ENCODE measurements around the gene COL3A1. TPM values are rescaled to one million over a fixed set of nuclear protein-coding genes. Genes with fewer than 3 reads are reported as not detected.

Gene COL3A1
- polyA plus RNA-seq, 3 donors = not detected

- peaks cover 0 to 1% (median 0%) of the 10 kb centered on the region in 3 donors for H3K27me3 Mint-ChIP-seq (ENCODE audit: low read depth in 3 of 3)
- H2AFZ ChIP-seq (ENCODE audit: insufficient read depth, low read depth, low read length, poor library complexity, severe bottlenecking) = no peak overlapping the region
- intact Hi-C loops (cut with micrococcal nuclease) = no loop called here
Observed at GRCh38 chr2:189000221-189000620, 26.0 kb downstream of the COL3A1 start.

GRCh38 chr2:189002079-189002478 is 27.9 kb downstream of the COL3A1 start:
- Mint-ChIP-seq H3K27ac (no peak overlapping the region), H3K4me1 (no peaks in the 10 kb centered on the region), H3K4me3 (no peak overlapping the region), H3K27me3 (ENCODE audit: low read depth in 3 of 3) (peaks cover 0 to 1% (median 0%) of the 10 kb centered on the region in 3 donors), H3K36me3 (no peaks in the 10 kb centered on the region), H3K9me3 (peaks cover 0 to under 1% (median 0%) of the 10 kb centered on the region in 7 donors)
- Histone ChIP-seq H4K20me1 (ENCODE audit: insufficient read depth, low read length) (no peaks in the 10 kb centered on the region), H3K4me2 (replicated peaks; ENCODE audit: extremely low read depth, low read length, poor library complexity, severe bottlenecking) (no peak overlapping the region), H3K36me3 (replicated peaks in 1 of 2; ENCODE audit: control insufficient read depth in 1 of 2, insufficient read depth in 2 of 2, low read length in 2 of 2) (no peaks in the 10 kb centered on the region), H3K27ac (ENCODE audit: low read depth in 1 of 2, low read length in 2 of 2) (no peak overlapping the region), H3K79me2 (ENCODE audit: insufficient read depth, low read length) (no peaks in the 10 kb centered on the region), H2AFZ (ENCODE audit: insufficient read depth, low read depth, low read length, poor library complexity, severe bottlenecking) (no peak overlapping the region), H3K4me3 (replicated peaks in 1 of 3; ENCODE audit: low read depth in 2 of 3, low read length in 3 of 3) (no peak overlapping the region), H3K9me3 (replicated peaks in 1 of 2; ENCODE audit: control insufficient read depth in 1 of 2, insufficient read depth in 1 of 2, low read length in 2 of 2) (no peaks in the 10 kb centered on the region), H3K9ac (ENCODE audit: insufficient read depth, low read length, poor library complexity, severe bottlenecking) (no peak overlapping the region), H3K4me1 (ENCODE audit: control insufficient read depth in 1 of 2, insufficient read depth in 2 of 2, low read length in 2 of 2) (no peaks in the 10 kb centered on the region), H3K27me3 (ENCODE audit: control insufficient read depth in 2 of 2, insufficient read depth in 2 of 2, low read length in 2 of 2) (no peaks in the 10 kb centered on the region)
- WGBS (ENCODE audit: insufficient coverage) = no CpG with 5 or more reads among the region's 1 CpG
- TF ChIP-seq CTCF (IDR thresholded peaks at IDR 0.05) = no peak
- no peak for DNase-seq
- intact Hi-C loops (cut with micrococcal nuclease) = no loop called here

More at GRCh38 chr2:189000221-189000620, 26.0 kb downstream of the COL3A1 start:
- H3K4me3 ChIP-seq (replicated peaks in 1 of 3; ENCODE audit: low read depth in 2 of 3, low read length in 3 of 3) = no peak overlapping the region
- H3K36me3 ChIP-seq (replicated peaks in 1 of 2; ENCODE audit: control insufficient read depth in 1 of 2, insufficient read depth in 2 of 2, low read length in 2 of 2) = no peaks in the 10 kb centered on the region
- Mint-ChIP-seq H3K36me3 (no peaks in the 10 kb centered on the region), H3K4me3 (no peak overlapping the region), H3K27ac (no peak overlapping the region), H3K9me3 (peaks cover 0 to 4% (median 0%) of the 10 kb centered on the region in 7 donors), H3K4me1 (no peaks in the 10 kb centered on the region)
- H3K4me1 ChIP-seq (ENCODE audit: control insufficient read depth in 1 of 2, insufficient read depth in 2 of 2, low read length in 2 of 2) = no peaks in the 10 kb centered on the region
- no peak for DNase-seq
- no peak overlapping the region for H3K27ac ChIP-seq (ENCODE audit: low read depth in 1 of 2, low read length in 2 of 2)
- no peaks in the 10 kb centered on the region for H3K27me3 ChIP-seq (ENCODE audit: control insufficient read depth in 2 of 2, insufficient read depth in 2 of 2, low read length in 2 of 2)
- H3K9ac ChIP-seq (ENCODE audit: insufficient read depth, low read length, poor library complexity, severe bottlenecking) = no peak overlapping the region
- H3K4me2 ChIP-seq (replicated peaks; ENCODE audit: extremely low read depth, low read length, poor library complexity, severe bottlenecking) = no peak overlapping the region
- TF ChIP-seq CTCF (IDR thresholded peaks at IDR 0.05) = no peak
- H4K20me1 ChIP-seq (ENCODE audit: insufficient read depth, low read length) = no peaks in the 10 kb centered on the region
- no peaks in the 10 kb centered on the region for H3K9me3 ChIP-seq (replicated peaks in 1 of 2; ENCODE audit: control insufficient read depth in 1 of 2, insufficient read depth in 1 of 2, low read length in 2 of 2)
- H3K79me2 ChIP-seq (ENCODE audit: insufficient read depth, low read length) = no peaks in the 10 kb centered on the region

All from CD14-positive monocyte (primary cell).